ENCODE measurements around the gene SH2D3C. TPM values are rescaled to one million over a fixed set of nuclear protein-coding genes. Genes with fewer than 3 reads are reported as not detected.

Gene SH2D3C
- 43.5 and 83.7 TPM in 2 replicates for total RNA-seq

DNA sequence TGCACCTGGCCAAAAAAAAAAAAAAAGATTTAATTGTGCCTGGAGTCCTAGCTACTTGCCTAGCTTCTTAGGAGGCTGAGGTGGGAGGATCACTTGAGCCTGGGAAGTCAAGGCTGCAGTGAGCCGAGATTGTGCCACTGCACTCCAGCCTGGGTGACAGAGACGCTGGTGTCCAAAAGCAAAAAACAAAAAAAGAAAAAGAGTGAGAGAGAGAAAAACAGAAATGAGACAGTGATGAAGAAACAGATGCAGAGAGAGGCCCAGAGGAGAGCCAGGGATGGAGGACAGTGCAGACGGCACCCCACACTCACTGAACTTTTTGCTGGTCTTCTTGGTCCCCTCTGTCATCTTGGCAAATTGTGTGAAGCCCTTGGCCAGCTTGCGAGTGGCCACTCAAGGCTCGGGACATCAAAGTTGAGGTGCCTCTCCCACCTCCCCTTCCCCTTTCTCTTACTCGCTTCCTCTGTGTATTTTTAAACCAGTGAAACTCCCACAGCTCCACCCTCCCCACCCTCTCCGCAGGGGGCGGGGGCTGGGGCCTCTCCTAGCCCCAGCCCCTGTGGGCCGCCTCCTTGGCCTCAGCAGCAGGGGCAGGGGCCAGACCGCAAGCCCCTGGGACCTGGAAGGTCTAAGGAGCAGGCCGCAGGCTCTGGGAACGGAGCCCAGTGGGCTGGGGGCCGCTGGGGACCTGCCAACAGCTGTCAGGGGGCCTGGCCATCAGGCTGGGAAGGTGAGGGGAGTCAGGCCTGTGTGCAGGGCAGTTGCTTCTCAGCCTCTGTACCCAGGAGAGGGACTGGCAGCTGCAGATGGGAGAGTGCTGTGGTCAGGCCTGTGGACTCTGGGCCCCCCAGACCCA, at the start of gene SH2D3C:
TSS of gene SH2D3C (minus strand) at position 387 of the 856 bp plus-strand sequence. CDS start at position 348, 39 bp downstream.

GRCh38 chr9:127802576-127803443, 24.3 kb upstream of the SH2D3C start, which contains the start of gene FPGS:
Gene FPGS, plus strand, starts transcription at chr9:127802882. Its CDS starts 43 bp downstream, at chr9:127802925.

DNA sequence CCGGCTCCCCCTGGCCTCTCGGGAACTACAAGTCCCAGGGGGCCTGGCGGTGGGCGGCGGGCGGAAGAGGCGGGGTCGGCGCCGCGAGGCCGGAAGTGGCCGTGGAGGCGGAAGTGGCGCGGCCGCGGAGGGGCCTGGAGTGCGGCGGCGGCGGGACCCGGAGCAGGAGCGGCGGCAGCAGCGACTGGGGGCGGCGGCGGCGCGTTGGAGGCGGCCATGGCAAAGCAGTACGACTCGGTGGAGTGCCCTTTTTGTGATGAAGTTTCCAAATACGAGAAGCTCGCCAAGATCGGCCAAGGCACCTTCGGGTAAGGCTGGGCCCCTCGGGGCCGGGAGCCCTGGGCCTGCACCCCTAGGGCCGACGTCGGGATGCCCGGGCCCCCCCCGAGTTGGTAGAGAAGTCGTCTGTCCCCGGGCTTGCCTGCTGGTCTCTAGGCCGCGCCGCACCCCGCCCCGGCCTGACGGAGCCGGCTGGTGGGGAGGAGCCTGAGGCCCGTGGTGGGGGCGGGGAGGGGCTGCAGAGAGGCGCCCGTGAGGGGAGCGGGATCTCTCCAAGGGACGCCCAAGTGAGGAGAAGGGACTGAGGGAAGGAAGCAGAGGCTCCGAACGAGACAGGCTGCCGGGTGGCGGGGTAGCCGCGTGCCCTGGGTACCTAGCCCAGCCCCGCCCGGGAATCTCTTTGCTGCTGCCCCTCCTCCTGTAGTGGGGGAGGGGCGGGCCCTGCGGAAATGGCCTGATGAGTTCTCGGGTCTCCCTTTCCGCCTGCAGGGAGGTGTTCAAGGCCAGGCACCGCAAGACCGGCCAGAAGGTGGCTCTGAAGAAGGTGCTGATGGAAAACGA, 7.7 kb upstream of the SH2D3C start, which contains the start of gene CDK9:
TSS of gene CDK9 (plus strand) at position 102 of the 840 bp plus-strand sequence. CDS start at position 217, 115 bp downstream.

DNA sequence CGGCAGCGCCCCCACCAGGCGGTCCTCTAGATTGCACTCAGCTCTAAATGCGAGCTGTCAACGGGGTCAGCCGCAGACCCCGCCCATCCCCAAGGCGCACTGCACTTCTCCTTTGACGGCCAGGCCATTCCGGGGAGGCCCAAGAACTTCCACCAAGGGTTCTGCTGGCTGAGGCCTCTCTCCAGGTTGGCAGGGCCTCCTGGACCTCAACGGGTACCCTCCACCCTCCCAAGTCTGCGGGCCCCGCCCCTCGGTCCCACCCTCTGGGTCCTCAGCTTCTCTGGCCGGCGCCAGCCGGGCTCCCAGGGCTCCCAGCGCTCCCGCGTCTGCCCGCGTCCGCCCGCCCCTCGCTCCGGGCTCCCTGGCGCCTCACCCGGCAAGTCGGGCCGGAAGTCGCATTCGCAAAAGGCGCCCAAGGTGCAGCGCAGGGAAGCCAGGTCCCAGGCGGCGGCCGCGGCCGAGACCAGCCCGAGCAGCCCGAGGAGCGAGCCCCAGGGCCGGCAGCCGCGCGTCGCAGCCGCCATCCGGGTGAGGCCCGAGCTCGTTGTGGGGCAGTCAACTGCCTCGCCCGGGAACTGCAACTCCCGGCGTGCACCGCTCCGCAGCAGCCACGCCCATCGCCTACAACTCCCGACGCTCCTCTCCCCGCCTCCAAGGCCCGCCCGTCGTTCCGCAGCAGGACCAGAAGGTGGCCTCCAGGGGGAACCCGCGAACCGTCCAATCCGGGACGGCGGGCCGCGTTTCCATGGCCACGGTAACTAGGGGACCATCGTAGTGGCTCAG, 43.5 kb downstream of the SH2D3C start, which contains the start of gene TOR2A:
TSS of gene TOR2A (minus strand) at position 548 of the 783 bp plus-strand sequence. CDS start at position 524, 24 bp downstream.

DNA sequence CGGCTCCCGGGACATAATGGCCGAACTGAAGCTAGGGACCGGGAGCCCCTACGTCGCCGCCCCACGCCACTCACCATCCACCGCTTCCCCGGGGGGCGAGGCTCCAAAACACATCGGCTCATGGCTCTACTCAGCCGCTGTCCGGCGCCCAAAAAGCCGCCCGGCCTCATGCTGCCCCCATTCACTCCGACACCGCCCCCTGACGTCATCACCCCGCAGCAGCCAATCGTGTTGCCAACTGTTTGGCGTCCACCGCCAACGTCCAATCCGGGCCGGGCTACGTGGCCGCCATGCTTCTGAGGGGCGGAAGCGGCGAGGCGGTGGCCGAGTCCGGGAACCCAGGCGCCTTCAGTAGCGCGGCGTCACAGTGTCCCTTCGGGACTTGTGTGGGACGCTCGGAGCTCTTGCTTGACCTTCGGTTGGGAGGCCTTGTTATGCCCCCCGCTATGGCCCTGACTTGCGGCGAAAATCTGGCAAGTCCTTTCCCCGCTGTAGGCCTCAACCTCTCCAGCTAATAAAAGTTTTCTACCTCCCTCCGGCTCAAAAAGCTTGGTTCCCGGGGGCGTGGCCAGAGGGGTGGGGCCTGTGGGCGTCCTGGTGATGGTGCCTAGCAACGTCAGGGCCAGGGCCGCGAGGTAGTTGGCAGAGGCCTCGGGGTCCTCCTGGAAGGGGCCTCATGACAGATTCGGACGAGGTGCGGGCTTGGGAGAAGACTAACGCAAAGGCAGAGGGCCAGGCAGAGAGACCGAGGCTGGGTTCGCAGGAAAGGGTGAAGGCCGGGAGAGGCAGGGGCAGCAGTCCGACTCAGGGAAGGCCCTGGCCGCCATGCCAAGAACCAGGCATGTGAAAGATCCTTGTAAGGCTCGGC, 62.8 kb downstream of the SH2D3C start, which contains the start of the genes PTRH1 and TTC16:
TSS of gene PTRH1 (minus strand) at position 194 of the 868 bp plus-strand sequence. CDS start at position 170, 24 bp downstream.
TSS of gene TTC16 (plus strand) at position 610 of the 868 bp plus-strand sequence. CDS start at position 677, 67 bp downstream.

GRCh38 chr9:127706836-127707241, 71.6 kb downstream of the SH2D3C start, which contains the start of gene CFAP157:
Gene CFAP157, plus strand, starts transcription at chr9:127706988. Its CDS starts 44 bp downstream, at chr9:127707032.

Other genes with a start within 250 kb of the SH2D3C start
- 11.0 and 19.3 TPM in 2 replicates for gene STXBP1, start 166.4 kb downstream of the SH2D3C start, total RNA-seq
- gene CFAP157, start 71.7 kb downstream of the SH2D3C start, total RNA-seq: not detected in 2 replicates
- 36.3 and 39.8 TPM in 2 replicates for gene PTRH1, start 63.0 kb downstream of the SH2D3C start, total RNA-seq
- gene TTC16, start 62.6 kb downstream of the SH2D3C start, total RNA-seq: not detected in 2 replicates
- gene TOR2A, start 43.4 kb downstream of the SH2D3C start, total RNA-seq: 8.1 and 8.6 TPM in 2 replicates
- 80.5 and 104 TPM in 2 replicates for gene CDK9, start 7.4 kb upstream of the SH2D3C start, total RNA-seq
- gene FPGS, start 24.2 kb upstream of the SH2D3C start, total RNA-seq: 66.7 and 94.3 TPM in 2 replicates
- 76.9 and 295 TPM in 2 replicates for gene ENG, start 76.0 kb upstream of the SH2D3C start, total RNA-seq
- 30.6 and 54.9 TPM in 2 replicates for gene AK1, start 99.0 kb upstream of the SH2D3C start, total RNA-seq
- 29.6 and 29.8 TPM in 2 replicates for gene ST6GALNAC6, start 120.9 kb upstream of the SH2D3C start, total RNA-seq
- gene ST6GALNAC4, start 138.4 kb upstream of the SH2D3C start, total RNA-seq: 28.8 and 32.0 TPM in 2 replicates
- 0.44 and 0.97 TPM in 2 replicates for gene PIP5KL1, start 152.1 kb upstream of the SH2D3C start, total RNA-seq
- gene DPM2, start 159.2 kb upstream of the SH2D3C start, total RNA-seq: 6.2 and 14.2 TPM in 2 replicates
- 1.1 and 20.5 TPM in 2 replicates for gene EEIG1, start 202.3 kb upstream of the SH2D3C start, total RNA-seq